Measurements from ENCODE around the gene PNP. TPM values are rescaled to one million over a fixed set of nuclear protein-coding genes. Genes with fewer than 3 reads are reported as not detected.

Gene PNP
- 10 to 100 TPM; 36.0 to 93.1 (median 65.5) TPM for total RNA-seq
- polyA plus RNA-seq = 10 to 100 TPM; 44.8 to 64.3 (median 48.2) TPM
- long read RNA-seq, donor 1, transcript PNP-201 (6 exons, 1,509 nt) = major isoform, 17 of 51 reads
- long read RNA-seq, donor 1, partial matches to known transcripts = 30 of 51 reads
- long read RNA-seq, donor 1, other reads (novel, unspliced or antisense) = 0 of 51 reads
- long read RNA-seq, donor 2, transcript PNP-201 (6 exons, 1,509 nt) = major isoform, 10 of 60 reads
- long read RNA-seq, donor 2, partial matches to known transcripts = 46 of 60 reads
- long read RNA-seq, donor 2, other reads (novel, unspliced or antisense) = 0 of 60 reads

DNA sequence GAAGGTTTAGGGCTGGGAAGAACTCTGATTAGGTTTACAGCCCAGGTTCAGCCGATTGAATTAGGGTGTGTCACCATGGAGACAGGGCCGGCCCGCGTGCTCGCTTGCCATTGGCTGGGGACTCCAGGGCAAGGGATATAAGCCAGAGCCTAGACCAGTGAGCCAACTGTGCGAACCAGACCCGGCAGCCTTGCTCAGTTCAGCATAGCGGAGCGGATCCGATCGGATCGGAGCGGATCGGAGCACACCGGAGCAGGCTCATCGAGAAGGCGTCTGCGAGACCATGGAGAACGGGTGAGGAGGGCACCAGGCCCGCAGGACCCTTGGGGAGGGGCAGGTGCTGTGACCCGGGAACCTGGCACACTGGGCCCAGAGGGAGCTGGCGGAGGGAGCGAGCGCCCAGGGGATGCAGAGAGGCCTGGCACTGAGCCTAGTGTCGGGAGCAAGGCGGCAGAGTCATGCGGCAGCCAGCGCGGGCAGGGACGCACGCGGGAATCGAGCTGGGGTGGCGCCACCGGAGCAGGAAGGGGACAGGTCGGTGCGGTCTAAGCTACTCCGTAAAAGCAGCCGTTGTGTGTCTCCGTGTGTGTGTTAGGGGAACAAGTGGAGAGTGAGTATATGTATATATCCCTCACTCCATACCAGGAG lies at the start of gene PNP:
Gene PNP, plus strand, starts transcription at position 165 of the 648 bp plus-strand sequence. Its CDS starts 119 bp downstream, at position 284.
- Histone ChIP-seq H3K4me3 (peak within 1 kb of the TSS; percentile 69 to 94 (median 87)), H3K36me3 (peaks cover 0 to 25% (median 22%) of the 10 kb centered on the region in 6 donors), H3K4me1 (peaks cover 14 to 61% (median 41%) of the 10 kb centered on the region in 6 donors), H3K27ac (peak within 1 kb of the TSS; percentile 86 to 95 (median 91)), H3K27me3 (replicated peaks in 1 of 7) (no peaks in the 10 kb centered on the region), H3K9me3 (no peaks in the 10 kb centered on the region)
- 0% methylated on average over 7 to 40 of the region's 40 CpGs for WGBS, 5 donors
- TF ChIP-seq, protein P1, sequence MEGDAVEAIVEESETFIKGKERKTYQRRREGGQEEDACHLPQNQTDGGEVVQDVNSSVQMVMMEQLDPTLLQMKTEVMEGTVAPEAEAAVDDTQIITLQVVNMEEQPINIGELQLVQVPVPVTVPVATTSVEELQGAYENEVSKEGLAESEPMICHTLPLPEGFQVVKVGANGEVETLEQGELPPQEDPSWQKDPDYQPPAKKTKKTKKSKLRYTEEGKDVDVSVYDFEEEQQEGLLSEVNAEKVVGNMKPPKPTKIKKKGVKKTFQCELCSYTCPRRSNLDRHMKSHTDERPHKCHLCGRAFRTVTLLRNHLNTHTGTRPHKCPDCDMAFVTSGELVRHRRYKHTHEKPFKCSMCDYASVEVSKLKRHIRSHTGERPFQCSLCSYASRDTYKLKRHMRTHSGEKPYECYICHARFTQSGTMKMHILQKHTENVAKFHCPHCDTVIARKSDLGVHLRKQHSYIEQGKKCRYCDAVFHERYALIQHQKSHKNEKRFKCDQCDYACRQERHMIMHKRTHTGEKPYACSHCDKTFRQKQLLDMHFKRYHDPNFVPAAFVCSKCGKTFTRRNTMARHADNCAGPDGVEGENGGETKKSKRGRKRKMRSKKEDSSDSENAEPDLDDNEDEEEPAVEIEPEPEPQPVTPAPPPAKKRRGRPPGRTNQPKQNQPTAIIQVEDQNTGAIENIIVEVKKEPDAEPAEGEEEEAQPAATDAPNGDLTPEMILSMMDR (IDR thresholded peaks at IDR 0.05 in 8 of 11, conservative IDR thresholded peaks at IDR 0.05 in 3 of 11) = no peak
- peak; percentile 100 for TF ChIP-seq POLR2AphosphoS5 (IDR thresholded peaks at IDR 0.05)
- peak; percentile 57 to 99 (median 97) for TF ChIP-seq POLR2A (IDR thresholded peaks at IDR 0.05)
- intact Hi-C loops (cut with DNase I; ENCODE audit: low total_unique reads) = loop anchor here (10.0 kb wide), 1 partner anchor 55 kb away; the partner anchor contains the start of gene TEP1
- DNase-seq = peak; percentile 97

DNA sequence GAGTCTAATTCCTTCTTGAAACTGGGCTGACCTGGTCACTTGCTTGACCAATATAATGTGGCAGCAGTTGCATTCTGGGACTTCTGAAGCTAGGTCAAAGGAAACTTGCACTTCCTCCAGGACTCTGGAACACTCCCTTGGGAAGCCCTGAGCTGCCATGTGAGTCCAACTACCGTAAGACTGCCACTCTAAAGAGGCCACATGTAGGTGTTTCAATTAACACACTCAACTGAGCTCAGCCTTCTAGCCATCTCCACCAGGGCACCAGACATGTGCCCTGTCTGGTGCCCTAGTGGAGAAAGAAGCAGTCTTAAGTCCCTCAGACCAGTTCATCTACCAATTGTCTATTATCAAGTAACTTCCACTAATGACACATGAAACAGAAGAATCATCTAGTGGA lies 49.8 kb upstream of the PNP start:
- Histone ChIP-seq H3K4me1 (peaks cover 4 to 33% (median 15%) of the 10 kb centered on the region in 6 donors), H3K9me3 (no peaks in the 10 kb centered on the region), H3K36me3 (no peaks in the 10 kb centered on the region), H3K4me3 (no peak overlapping the region), H3K27ac (no peak overlapping the region), H3K27me3 (replicated peaks in 1 of 7) (no peaks in the 10 kb centered on the region)
- TF ChIP-seq, protein P1 (IDR thresholded peaks at IDR 0.05 in 8 of 11, conservative IDR thresholded peaks at IDR 0.05 in 3 of 11) = no peak
- no peak for TF ChIP-seq POLR2A (IDR thresholded peaks at IDR 0.05)
- TF ChIP-seq POLR2AphosphoS5 (IDR thresholded peaks at IDR 0.05) = no peak
- WGBS, 5 donors = 48 to 62% (median 53%) methylated on average over 1 of the region's 1 CpG
- intact Hi-C loops (cut with DNase I; ENCODE audit: low total_unique reads) = loop anchor here (10.0 kb wide), 1 partner anchor 45 kb away; the partner anchor contains the start of genes PIP4P1 and PNP
- no peak for DNase-seq

DNA sequence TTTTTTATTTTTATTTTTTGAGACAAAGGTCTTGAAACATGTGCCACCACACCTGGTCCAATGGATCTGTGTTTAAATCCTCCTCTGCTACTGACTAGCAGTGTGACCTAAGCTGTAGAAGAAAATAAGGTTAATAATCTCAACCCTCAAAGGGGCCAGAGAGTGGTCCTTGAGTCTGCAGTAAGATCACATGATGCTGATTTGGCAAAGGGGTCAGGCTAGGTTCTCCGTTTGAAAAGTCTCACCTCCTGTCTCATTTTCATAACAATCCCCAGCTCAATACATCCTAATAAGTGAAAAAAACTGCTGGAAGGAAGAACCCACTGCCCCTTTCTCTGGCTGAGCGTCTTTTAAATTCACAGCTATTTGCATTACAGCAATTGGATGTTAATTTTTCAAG lies 47.9 kb upstream of the PNP start:
- intact Hi-C loops (cut with DNase I; ENCODE audit: low total_unique reads) = no loop called here
- 56 to 78% (median 74%) methylated on average over 2 of the region's 2 CpGs for WGBS, 5 donors

More for the DNA sequence above, 47.9 kb upstream of the PNP start:
- Histone ChIP-seq H3K27ac (no peak overlapping the region), H3K4me3 (no peak overlapping the region), H3K4me1 (peaks cover 0 to 22% (median 2%) of the 10 kb centered on the region in 6 donors), H3K9me3 (no peaks in the 10 kb centered on the region), H3K27me3 (replicated peaks in 1 of 7) (no peaks in the 10 kb centered on the region), H3K36me3 (no peaks in the 10 kb centered on the region)
- DNase-seq = no peak
- TF ChIP-seq, protein P1 (IDR thresholded peaks at IDR 0.05 in 8 of 11, conservative IDR thresholded peaks at IDR 0.05 in 3 of 11) = no peak
- no peak for TF ChIP-seq POLR2AphosphoS5 (IDR thresholded peaks at IDR 0.05)
- no peak for TF ChIP-seq POLR2A (IDR thresholded peaks at IDR 0.05)

All from spleen (tissue), 13 donors.